HepG2 (cell line): Measurements from ENCODE around the gene ETV3L. TPM values are rescaled to one million over a fixed set of nuclear protein-coding genes. Genes with fewer than 3 reads are reported as not detected.

Source experiments
- HOXD1 ChIP-seq: sonication (generic); formaldehyde crosslinking; IDR thresholded peaks from 2 replicates; pipeline ENCODE4 v1.5.0; 2020; ENCODE audit warnings: missing genetic modification reagents
- ZBTB43 ChIP-seq: sonication (generic); formaldehyde crosslinking; conservative IDR thresholded peaks from 2 replicates; pipeline ENCODE4 v1.4.0; 2020; ENCODE audit warnings: missing genetic modification reagents
- ZHX2 ChIP-seq, 2 experiments: sonication (generic) in 1 of 2; formaldehyde crosslinking in 1 of 2; IDR thresholded peaks; 2 replicates each; pipeline versions ENCODE4 v1.6.1 to v1.9.0; 2014 to 2022; ENCODE audit warnings: antibody characterized with exemption in 1 of 2, borderline replicate concordance in 1 of 2, inconsistent platforms in 1 of 2, low read depth in 1 of 2, missing genetic modification reagents in 1 of 2
- ZNF17 ChIP-seq: sonication (generic); formaldehyde crosslinking; IDR thresholded peaks from 2 replicates; pipeline ENCODE4 v1.5.0; 2020; ENCODE audit warnings: mild to moderate bottlenecking, missing genetic modification reagents
- ZNF430 ChIP-seq: sonication (generic); formaldehyde crosslinking; IDR thresholded peaks from 2 replicates; pipeline ENCODE4 v1.9.0; 2021; ENCODE audit warnings: mild to moderate bottlenecking, missing genetic modification reagents
- ZNF605 ChIP-seq: sonication (generic); formaldehyde crosslinking; IDR thresholded peaks from 2 replicates; pipeline ENCODE4 v1.8.0; 2022; ENCODE audit warnings: mild to moderate bottlenecking, missing genetic modification reagents
- ZSCAN29 ChIP-seq: sonication (generic); formaldehyde crosslinking; conservative IDR thresholded peaks from 2 replicates; pipeline ENCODE4 v1.4.0; 2020; ENCODE audit warnings: mild to moderate bottlenecking, missing genetic modification reagents
- polyA plus RNA-seq, 8 experiments: library from polyadenylated mRNA; depleted of rRNA in 3 of 8; stranded (reverse) in 7 of 8; unstranded in 1 of 8; fragments of >200 nt; fragmentation: Illumina TruSeq in 4 of 8; extraction: Trizol in 4 of 8; gene quantifications; 2 replicates each; pipeline versions ENCODE4 v1.2.1 to v1.2.3, GENCODE V29; 2011 to 2016; ENCODE audit warnings: low read depth in 4 of 8, missing spikeins in 1 of 8, mixed read lengths in 1 of 8; ENCODE audit not compliant: insufficient read depth in 1 of 8
- total RNA-seq, 5 experiments: library from RNA; depleted of rRNA; stranded (reverse); fragments of >200 nt; fragmentation: Illumina TruSeq; extraction: Trizol; gene quantifications; 2 replicates each; pipeline ENCODE4 v1.2.3, GENCODE V29; 2016; ENCODE audit warnings: low read depth in 1 of 5

Gene ETV3L
- total and polyA plus RNA-seq, 2 of the 13 experiments (the other 11 are each of a cell fraction or from before 2014, with no cell fraction given), result not detected

DNA sequence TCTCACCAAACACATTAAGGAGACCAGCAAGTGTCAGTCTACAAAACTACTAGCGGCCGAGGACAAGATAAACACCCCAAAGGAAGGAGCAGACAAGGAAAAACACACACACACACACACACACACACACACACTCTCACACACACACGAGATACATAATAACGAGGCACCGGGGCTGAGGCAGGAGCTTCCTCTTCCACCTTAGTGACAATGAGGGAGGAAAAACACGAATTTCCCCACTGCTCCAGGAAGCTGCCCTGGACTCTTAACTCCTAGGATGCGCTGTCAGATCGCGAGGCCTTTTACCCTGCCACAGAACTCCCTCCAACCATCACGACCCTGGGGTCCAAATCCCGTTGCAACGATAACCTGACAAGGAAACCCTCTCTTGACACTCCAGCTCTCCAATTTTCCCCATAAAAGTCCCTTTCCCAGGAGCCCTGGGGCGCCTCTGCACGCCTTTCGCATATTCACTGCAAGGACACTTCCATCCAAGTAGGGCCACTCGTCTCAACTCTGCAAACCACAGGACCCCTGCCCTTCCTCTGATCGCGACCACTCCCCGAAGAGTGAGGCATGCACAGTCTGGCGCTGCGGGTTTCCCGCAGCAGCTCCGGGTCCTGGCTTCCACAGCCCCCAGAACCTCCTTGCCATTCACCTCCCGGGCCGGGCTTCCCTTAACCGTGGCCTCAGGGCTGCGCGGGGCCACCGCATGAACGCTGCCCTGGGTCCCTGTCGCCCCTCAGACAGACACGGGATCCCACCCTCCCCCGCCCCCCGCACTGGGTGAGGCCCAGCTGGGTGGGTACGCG lies 38.0 kb upstream of the ETV3L start (continued):
- 0 out of 2 replicates have a peak, but pooled peaks have one; percentile 13 for TF ChIP-seq ZBTB43 (CRISPR knock-in tag)
- TF ChIP-seq ZSCAN29 (CRISPR knock-in tag), result 0 out of 2 replicates have a peak, but pooled peaks have one; percentile 31
- no peak for TF ChIP-seq ZHX2 (IDR thresholded peaks at IDR 0.05; ENCODE audit: low read depth)
- 0 out of 2 replicates have a peak, but pooled peaks have one; percentile 28 for TF ChIP-seq ZHX2 (CRISPR knock-in tag; IDR thresholded peaks at IDR 0.05; ENCODE audit: borderline replicate concordance)
- 0 out of 2 replicates have a peak, but pooled peaks have one; percentile 3 for TF ChIP-seq ZNF17 (CRISPR knock-in tag)
- 0 out of 2 replicates have a peak, but pooled peaks have one; percentile 3 for TF ChIP-seq HOXD1
- TF ChIP-seq ZNF605 (CRISPR knock-in tag), result peak; percentile 83; the same call in 1 of the 2 replicates
- peak; percentile 7; the same call in 1 of the 2 replicates for TF ChIP-seq ZNF430
- TF ChIP-seq, all 625 proteins: peak for 12
